H1 (cell line): ENCODE results near the gene MAP2K5. TPM values are rescaled to one million over a fixed set of nuclear protein-coding genes. Genes with fewer than 3 reads are reported as not detected.

ENCODE experiments used
- ATF3 ChIP-seq: IDR thresholded peaks from 2 replicates; pipeline ENCODE4 v1.6.1; 2011; ENCODE audit warnings: low read depth, mild to moderate bottlenecking, low read length; ENCODE audit not compliant: insufficient read depth
- BACH1 ChIP-seq: IDR thresholded peaks from 2 replicates; pipeline ENCODE4 v1.6.1; 2012; ENCODE audit warnings: low read length, improper control_type of control experiment
- CREB1 ChIP-seq: IDR thresholded peaks from 2 replicates; pipeline ENCODE4 v1.6.1; 2012; ENCODE audit warnings: inconsistent platforms
- NRF1 ChIP-seq: IDR thresholded peaks from 2 replicates; pipeline ENCODE4 v1.6.1; 2011; ENCODE audit warnings: mild to moderate bottlenecking, low read depth, low read length, improper control_type of control experiment
- POU5F1 ChIP-seq: IDR thresholded peaks from 2 replicates; pipeline ENCODE4 v1.6.1; 2011; ENCODE audit warnings: low read depth, mild to moderate bottlenecking, low read length, moderate library complexity
- SIN3A ChIP-seq, 2 experiments: IDR thresholded peaks in 1 of 2; conservative IDR thresholded peaks in 1 of 2; 2 replicates each; pipeline ENCODE4 v1.6.1; 2011 to 2012; ENCODE audit warnings: low read length in 2 of 2, improper control_type of control experiment in 1 of 2, low read depth in 1 of 2, mild to moderate bottlenecking in 1 of 2
- SIRT6 ChIP-seq: IDR thresholded peaks from one replicate; pipeline ENCODE4 v1.7.1; 2012; ENCODE audit warnings: low read length, inconsistent platforms
- SP2 ChIP-seq: IDR thresholded peaks from 2 replicates; pipeline ENCODE4 v1.6.1; 2012; ENCODE audit warnings: mild to moderate bottlenecking, low read length, inconsistent platforms
- SUZ12 ChIP-seq: fragments of 200-600 bp; sonication (generic); IDR thresholded peaks from 2 replicates; pipeline ENCODE4 v1.6.1; 2012; ENCODE audit warnings: mild to moderate bottlenecking, inconsistent platforms, low read length, moderate library complexity, mixed read lengths
- USF2 ChIP-seq: IDR thresholded peaks from 2 replicates; pipeline ENCODE4 v1.6.1; 2011; ENCODE audit warnings: low read length, improper control_type of control experiment
- ZNF274 ChIP-seq: IDR thresholded peaks from 2 replicates; pipeline ENCODE4 v1.7.0; 2012; ENCODE audit warnings: low read length, borderline replicate concordance; ENCODE audit errors: extremely low read depth
- polyA plus RNA-seq, 7 experiments: library from polyadenylated mRNA; depleted of rRNA in 3 of 7; stranded (reverse) in 5 of 7; unstranded in 2 of 7; fragments of >200 nt in 5 of 7; fragments of 200-250 nt in 2 of 7; gene quantifications; 1 replicate in 5 of 7; 2 replicates in 1 of 7; 4 replicates in 1 of 7; pipeline versions ENCODE4 v1.2.1 to v1.2.3, GENCODE V29; 2011 to 2013; ENCODE audit warnings: missing spikeins in 2 of 7, mixed read lengths in 2 of 7
- total RNA-seq: library from RNA; stranded (reverse); fragmentation: NEBNext Ultra II Directional; extraction: Animal tissue kit (Norgen Biotek cat#: 25700); gene quantifications from 2 replicates; pipeline ENCODE4 v1.2.1, GENCODE V29; 2021

MAP2K5 gene
- total and polyA plus RNA-seq, 2 of the 8 experiments (the other 6 are each of a cell fraction or from before 2014, with no cell fraction given) = 4.4 to 15.8 TPM

- TF ChIP-seq USF2 = no peak
- no peak for TF ChIP-seq POU5F1
- TF ChIP-seq ATF3 = no peak
- TF ChIP-seq ZNF274 = no peak
- no peak for TF ChIP-seq SP2
- TF ChIP-seq SIN3A (conservative IDR thresholded peaks at IDR 0.05 in 1 of 2, IDR thresholded peaks at IDR 0.05 in 1 of 2; ENCODE audit: low read depth in 1 of 2, low read length in 2 of 2) = no peak
- no peak for TF ChIP-seq BACH1
- TF ChIP-seq CREB1 = no peak
- TF ChIP-seq SUZ12 = no peak
- TF ChIP-seq NRF1 = no peak
- no peak for TF ChIP-seq SIRT6
- TF ChIP-seq, all 59 proteins: peak for 0
Observed at GRCh38 chr15:67611370-67612369, 69.2 kb downstream of the MAP2K5 start (continued).
